ENCODE measurements around the gene PRTG.

PRTG gene

GRCh38 chr15:55750706-55751105 is 7.8 kb upstream of the PRTG start:
- Histone ChIP-seq H3K4me1 (ENCODE audit: control insufficient read depth, insufficient read depth, low read length) (no peaks in the 10 kb centered on the region), H3K4me3 (ENCODE audit: insufficient read depth, low read depth, low read length) (no peak overlapping the region), H3K36me3 (ENCODE audit: control insufficient read depth, insufficient read depth, low read length) (no peaks in the 10 kb centered on the region), H3K27me3 (ENCODE audit: control insufficient read depth, insufficient read depth, low read length, poor library complexity, severe bottlenecking) (no peaks in the 10 kb centered on the region), H3K9me3 (ENCODE audit: control insufficient read depth, low read length) (no peaks in the 10 kb centered on the region), H3K27ac (ENCODE audit: insufficient read depth, low read depth, low read length, poor library complexity, severe bottlenecking) (no peak overlapping the region)
- WGBS, 2 experiments: 94 to 95% methylated on average over 2 of the region's 2 CpGs

DNA sequence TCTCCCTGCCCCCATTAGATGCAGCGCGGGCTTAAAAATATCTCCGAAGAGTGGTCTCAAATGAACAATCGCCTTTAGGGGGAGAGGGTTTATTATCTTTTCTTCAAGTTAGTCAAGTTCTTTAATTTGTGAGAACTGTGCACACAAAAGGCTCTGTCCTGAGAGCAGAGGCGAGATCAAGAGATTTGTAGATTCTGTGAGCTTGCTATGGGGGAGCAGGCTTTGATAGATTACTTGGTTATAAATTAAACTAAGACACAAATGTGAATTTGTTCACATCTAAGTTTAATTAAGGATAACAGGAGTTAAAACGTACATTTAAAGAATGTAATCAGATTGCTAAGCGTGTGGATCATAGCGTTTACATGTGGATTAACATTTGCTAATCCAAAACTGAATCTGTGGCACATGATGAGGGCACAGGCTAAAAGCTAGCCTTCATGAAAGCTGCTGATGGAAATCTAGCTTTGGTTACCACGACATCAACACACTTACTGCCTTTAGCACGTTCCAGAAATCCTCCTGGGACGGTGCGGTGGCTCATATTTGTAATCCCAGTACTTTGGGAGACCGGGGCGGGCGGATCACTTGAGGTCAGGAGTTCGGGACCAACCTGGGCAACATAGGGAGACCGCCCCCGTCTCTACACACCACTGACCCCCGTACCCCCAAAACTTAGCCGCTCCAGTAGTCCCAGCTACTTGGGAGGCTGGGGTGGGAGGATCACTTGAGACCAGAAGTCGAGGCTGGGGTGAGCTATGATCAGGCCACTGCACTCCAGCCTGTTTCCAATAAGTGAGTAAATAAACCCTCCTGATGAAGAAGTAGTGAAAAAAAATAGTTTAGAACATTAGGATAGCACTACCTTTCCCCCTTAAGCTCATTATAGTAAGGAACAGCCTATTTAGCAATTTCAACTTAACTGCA is 1.0 kb upstream of the PRTG start:
- Histone ChIP-seq H3K27ac (ENCODE audit: insufficient read depth, low read depth, low read length, poor library complexity, severe bottlenecking) (peak overlapping the region; percentile 94), H3K27me3 (ENCODE audit: control insufficient read depth, insufficient read depth, low read length, poor library complexity, severe bottlenecking) (no peaks in the 10 kb centered on the region)
- WGBS, 2 experiments: 54 to 59% methylated on average over 17 to 21 of the region's 21 CpGs

DNA sequence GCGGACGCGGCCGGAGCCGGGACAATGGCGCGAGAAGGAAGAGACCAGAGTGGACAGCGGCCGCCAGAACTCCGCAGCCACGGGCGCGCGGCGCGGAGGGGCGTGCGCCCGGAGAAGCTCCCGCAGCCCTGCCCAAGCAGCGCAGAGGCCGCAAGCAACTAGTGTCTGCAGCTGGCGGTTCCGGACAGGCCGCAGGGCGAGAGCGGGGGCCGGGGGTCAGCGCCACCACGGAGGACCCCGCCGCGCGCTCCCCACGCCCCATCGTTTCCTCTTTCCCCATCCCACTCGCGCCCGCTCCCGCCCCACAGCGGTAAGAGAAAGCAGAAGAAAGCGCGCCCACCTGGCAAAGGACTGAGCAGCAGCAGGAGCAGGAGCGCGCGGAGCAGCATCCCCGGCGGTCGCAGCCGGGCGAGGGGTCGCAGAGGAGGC is 440 bp downstream of the PRTG start:
- 0% methylated on average over 52 of the region's 52 CpGs for WGBS, 2 experiments
- H3K4me1 ChIP-seq (ENCODE audit: control insufficient read depth, insufficient read depth, low read length): peaks cover 12% of the 10 kb centered on the region
- H3K4me3 ChIP-seq (ENCODE audit: insufficient read depth, low read depth, low read length): peak overlapping the region; percentile 97
- H3K9me3 ChIP-seq (ENCODE audit: control insufficient read depth, low read length): no peaks in the 10 kb centered on the region
- H3K27ac ChIP-seq (ENCODE audit: insufficient read depth, low read depth, low read length, poor library complexity, severe bottlenecking): peak overlapping the region; percentile 94
- H3K36me3 ChIP-seq (ENCODE audit: control insufficient read depth, insufficient read depth, low read length): no peaks in the 10 kb centered on the region
- H3K27me3 ChIP-seq (ENCODE audit: control insufficient read depth, insufficient read depth, low read length, poor library complexity, severe bottlenecking): no peaks in the 10 kb centered on the region

More for the DNA sequence above, 1.0 kb upstream of the PRTG start:
- Histone ChIP-seq H3K4me3 (ENCODE audit: insufficient read depth, low read depth, low read length) (peak overlapping the region; percentile 97), H3K4me1 (ENCODE audit: control insufficient read depth, insufficient read depth, low read length) (peaks cover 5% of the 10 kb centered on the region), H3K9me3 (ENCODE audit: control insufficient read depth, low read length) (no peaks in the 10 kb centered on the region), H3K36me3 (ENCODE audit: control insufficient read depth, insufficient read depth, low read length) (no peaks in the 10 kb centered on the region)

DNA sequence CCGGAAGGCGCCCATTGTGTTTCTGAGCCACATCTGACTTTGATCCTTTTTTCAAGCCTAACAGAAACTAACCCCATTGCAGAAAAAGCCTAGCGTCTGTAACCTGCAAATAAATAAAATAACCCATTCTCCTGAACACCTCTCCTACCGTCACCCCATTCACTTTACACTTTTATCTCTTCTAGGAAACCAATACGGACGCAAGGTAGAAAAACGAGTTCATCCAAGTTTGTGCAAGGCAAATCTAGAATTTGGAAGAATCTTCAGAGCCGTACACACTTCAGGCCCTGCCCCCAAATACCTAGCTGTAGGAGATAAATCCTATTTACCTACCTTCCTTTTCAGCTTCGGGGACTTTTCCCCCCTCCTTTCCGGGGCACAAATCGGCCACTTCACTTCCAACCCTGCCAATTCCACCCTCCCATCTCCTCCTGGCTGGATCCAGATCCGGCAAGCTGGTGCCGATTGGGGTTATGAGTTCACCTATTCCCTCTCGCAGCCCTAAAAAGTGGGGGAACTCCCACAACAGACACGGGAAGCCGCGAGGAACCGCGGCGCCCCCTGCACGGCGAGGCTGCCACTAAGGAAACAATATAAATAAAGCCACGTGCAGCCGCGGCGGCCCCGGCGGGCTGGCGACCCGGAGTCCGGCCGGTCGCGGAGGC is 987 bp downstream of the PRTG start:
- Histone ChIP-seq H3K27me3 (ENCODE audit: control insufficient read depth, insufficient read depth, low read length, poor library complexity, severe bottlenecking) (no peaks in the 10 kb centered on the region), H3K36me3 (ENCODE audit: control insufficient read depth, insufficient read depth, low read length) (no peaks in the 10 kb centered on the region), H3K27ac (ENCODE audit: insufficient read depth, low read depth, low read length, poor library complexity, severe bottlenecking) (peak overlapping the region; percentile 94), H3K4me3 (ENCODE audit: insufficient read depth, low read depth, low read length) (peak overlapping the region; percentile 97), H3K9me3 (ENCODE audit: control insufficient read depth, low read length) (no peaks in the 10 kb centered on the region), H3K4me1 (ENCODE audit: control insufficient read depth, insufficient read depth, low read length) (peaks cover 13% of the 10 kb centered on the region)
- 0% methylated on average over 34 of the region's 34 CpGs for WGBS, 2 experiments

- 2 to 3% methylated on average over 21 of the region's 21 CpGs for WGBS, 2 experiments
- peak overlapping the region; percentile 97 for H3K4me3 ChIP-seq (ENCODE audit: insufficient read depth, low read depth, low read length)
- no peaks in the 10 kb centered on the region for H3K36me3 ChIP-seq (ENCODE audit: control insufficient read depth, insufficient read depth, low read length)
- peak overlapping the region; percentile 94 for H3K27ac ChIP-seq (ENCODE audit: insufficient read depth, low read depth, low read length, poor library complexity, severe bottlenecking)
- no peaks in the 10 kb centered on the region for H3K27me3 ChIP-seq (ENCODE audit: control insufficient read depth, insufficient read depth, low read length, poor library complexity, severe bottlenecking)
- no peaks in the 10 kb centered on the region for H3K9me3 ChIP-seq (ENCODE audit: control insufficient read depth, low read length)
- peaks cover 19% of the 10 kb centered on the region for H3K4me1 ChIP-seq (ENCODE audit: control insufficient read depth, insufficient read depth, low read length)
These were observed 1.7 kb downstream of the PRTG start for GRCh38 chr15:55740981-55741832.

GRCh38 chr15:55740359-55740878 is 2.5 kb downstream of the PRTG start:
- Histone ChIP-seq H3K27ac (ENCODE audit: insufficient read depth, low read depth, low read length, poor library complexity, severe bottlenecking) (no peak overlapping the region), H3K4me3 (ENCODE audit: insufficient read depth, low read depth, low read length) (peak overlapping the region; percentile 97), H3K27me3 (ENCODE audit: control insufficient read depth, insufficient read depth, low read length, poor library complexity, severe bottlenecking) (no peaks in the 10 kb centered on the region), H3K4me1 (ENCODE audit: control insufficient read depth, insufficient read depth, low read length) (peaks cover 27% of the 10 kb centered on the region), H3K36me3 (ENCODE audit: control insufficient read depth, insufficient read depth, low read length) (peaks cover 4% of the 10 kb centered on the region), H3K9me3 (ENCODE audit: control insufficient read depth, low read length) (no peaks in the 10 kb centered on the region)
- 21 to 24% methylated on average over 9 to 10 of the region's 11 CpGs for WGBS, 2 experiments

- H3K4me1 ChIP-seq (ENCODE audit: control insufficient read depth, insufficient read depth, low read length): peaks cover 35% of the 10 kb centered on the region
- 88 to 92% methylated on average over 1 of the region's 1 CpG for WGBS, 2 experiments
- peaks cover 4% of the 10 kb centered on the region for H3K36me3 ChIP-seq (ENCODE audit: control insufficient read depth, insufficient read depth, low read length)
- no peak overlapping the region for H3K27ac ChIP-seq (ENCODE audit: insufficient read depth, low read depth, low read length, poor library complexity, severe bottlenecking)
- H3K4me3 ChIP-seq (ENCODE audit: insufficient read depth, low read depth, low read length): peak overlapping the region; percentile 97
- no peaks in the 10 kb centered on the region for H3K9me3 ChIP-seq (ENCODE audit: control insufficient read depth, low read length)
- H3K27me3 ChIP-seq (ENCODE audit: control insufficient read depth, insufficient read depth, low read length, poor library complexity, severe bottlenecking): no peaks in the 10 kb centered on the region
These were observed 3.3 kb downstream of the PRTG start for GRCh38 chr15:55739641-55740040.

GRCh38 chr15:55738715-55739114 is 4.2 kb downstream of the PRTG start:
- H3K4me3 ChIP-seq (ENCODE audit: insufficient read depth, low read depth, low read length): peak overlapping the region; percentile 20
- no peak overlapping the region for H3K27ac ChIP-seq (ENCODE audit: insufficient read depth, low read depth, low read length, poor library complexity, severe bottlenecking)
- no peaks in the 10 kb centered on the region for H3K9me3 ChIP-seq (ENCODE audit: control insufficient read depth, low read length)
- H3K36me3 ChIP-seq (ENCODE audit: control insufficient read depth, insufficient read depth, low read length): peaks cover 9% of the 10 kb centered on the region
- peaks cover 39% of the 10 kb centered on the region for H3K4me1 ChIP-seq (ENCODE audit: control insufficient read depth, insufficient read depth, low read length)
- H3K27me3 ChIP-seq (ENCODE audit: control insufficient read depth, insufficient read depth, low read length, poor library complexity, severe bottlenecking): no peaks in the 10 kb centered on the region
- WGBS, 2 experiments: 29% methylated on average over 1 of the region's 1 CpG; no CpG with 5 or more reads in 1 of the 2 experiments

GRCh38 chr15:55737373-55737772 is 5.6 kb downstream of the PRTG start:
- Histone ChIP-seq H3K4me1 (ENCODE audit: control insufficient read depth, insufficient read depth, low read length) (peaks cover 41% of the 10 kb centered on the region), H3K4me3 (ENCODE audit: insufficient read depth, low read depth, low read length) (peak overlapping the region; percentile 26), H3K27ac (ENCODE audit: insufficient read depth, low read depth, low read length, poor library complexity, severe bottlenecking) (peak overlapping the region; percentile 39), H3K36me3 (ENCODE audit: control insufficient read depth, insufficient read depth, low read length) (peaks cover 18% of the 10 kb centered on the region), H3K27me3 (ENCODE audit: control insufficient read depth, insufficient read depth, low read length, poor library complexity, severe bottlenecking) (no peaks in the 10 kb centered on the region), H3K9me3 (ENCODE audit: control insufficient read depth, low read length) (no peaks in the 10 kb centered on the region)

Data from ectodermal cell (in vitro differentiated cells).